Activated CD8-positive, alpha-beta memory T cell treated with anti-CD3 and anti-CD28 coated beads, Interleukin-2, amount 10 ng/mL, durations not matched to agents 7 days and 5 days (primary cell): ENCODE measurements around the gene COX15. TPM values are rescaled to one million over a fixed set of nuclear protein-coding genes. Genes with fewer than 3 reads are reported as not detected.

Experiments used
- ATAC-seq: fragments of 150-1000 bp; cut with Tn5 transposase; one replicate; pipeline ENCODE4 v1.10.0; 2021; ENCODE audit warnings: moderate library complexity
- CTCF ChIA-PET: fragments of 350-600 bp; sonication (Branson Sonifier 250); formaldehyde crosslinking; loops from one replicate; lab custom pipeline; 2021; ENCODE audit warnings: antibody characterized with exemption; lab: Charles Lee
- DNase-seq: peaks from one replicate; pipeline ENCODE4 v3.0.0-alpha.2; 2020
- H3K27ac Mint-ChIP-seq: one replicate; pipeline ENCODE4 v1.8.0; 2021; ENCODE audit warnings: mild to moderate bottlenecking, mixed read lengths
- H3K27me3 Mint-ChIP-seq: one replicate; pipeline ENCODE4 v1.8.0; 2021; ENCODE audit warnings: mixed read lengths
- H3K36me3 Mint-ChIP-seq: one replicate; pipeline ENCODE4 v1.8.0; 2021; ENCODE audit warnings: mild to moderate bottlenecking, mixed read lengths
- H3K4me1 Mint-ChIP-seq: one replicate; pipeline ENCODE4 v1.8.0; 2021; ENCODE audit warnings: mixed read lengths
- H3K4me3 Mint-ChIP-seq: one replicate; pipeline ENCODE4 v1.8.0; 2021; ENCODE audit warnings: mild to moderate bottlenecking, moderate library complexity, mixed read lengths
- H3K9me3 Mint-ChIP-seq: one replicate; pipeline ENCODE4 v1.8.0; 2022; ENCODE audit warnings: low read depth, mixed read lengths
- total RNA-seq, 2 experiments: library from RNA; stranded (reverse); gene quantifications; one replicate each; pipeline ENCODE4 v1.2.3, GENCODE V29; 2021

Gene COX15
- 10 to 100 TPM; 40.4 to 42.1 TPM for total RNA-seq

DNA sequence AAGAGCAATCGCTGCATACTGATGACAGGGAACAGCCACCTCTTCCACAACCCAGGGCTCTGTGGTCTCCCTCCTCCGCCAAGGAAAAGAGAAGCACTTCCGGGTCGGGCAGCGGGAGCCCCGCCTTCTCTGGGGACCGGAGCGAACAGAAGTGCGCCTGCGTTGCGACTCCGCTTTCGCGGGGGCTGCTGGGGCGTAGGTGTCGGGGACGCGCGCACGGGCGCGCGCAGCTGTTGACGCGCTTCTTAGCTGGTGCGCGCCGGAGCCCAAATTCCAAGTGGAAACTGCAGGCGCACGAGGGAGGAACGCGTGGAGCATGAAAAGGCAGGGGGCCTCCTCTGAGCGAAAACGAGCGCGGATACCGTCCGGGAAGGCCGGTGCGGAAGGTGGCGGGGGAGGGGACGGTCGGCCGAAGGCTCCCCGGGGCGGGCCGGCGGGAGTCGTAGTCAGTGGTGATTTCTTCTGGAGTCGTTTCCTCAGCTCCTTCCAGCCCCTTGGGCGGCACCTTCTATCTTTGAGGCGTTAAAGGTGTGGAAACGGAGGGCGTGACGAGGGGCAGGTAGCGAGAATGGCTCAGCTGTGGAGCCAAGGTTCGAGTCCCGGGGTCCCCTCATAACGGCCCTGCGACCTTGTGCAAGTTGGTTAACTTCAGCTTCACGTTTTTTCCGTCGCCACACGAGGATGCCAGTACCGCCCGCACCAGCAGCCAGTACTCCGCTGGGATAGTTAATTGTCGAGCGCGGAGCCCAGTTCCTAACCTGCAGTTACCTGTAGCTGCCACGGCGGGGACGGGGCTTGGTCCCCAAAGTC, at the start of gene COX15, which contains the start of gene CUTC:
COX15 (minus strand) TSS at position 95 of the 810 bp plus-strand sequence; CDS start at position 17, 78 bp downstream.
CUTC (plus strand) TSS at position 202 of the 810 bp plus-strand sequence; CDS start at position 317, 115 bp downstream.
- peak within 1 kb of the TSS; percentile 98 for H3K4me3 Mint-ChIP-seq
- no peaks in the 10 kb centered on the region for H3K27me3 Mint-ChIP-seq
- CTCF ChIA-PET = interaction anchor here (0.6 to 2.2 kb wide), 16 partner anchors 9 to 313 kb away, joined by 3 to 8 read pairs (median 4); partner anchors contain the start of gene DNMBP
- peaks cover 36% of the 10 kb centered on the region for H3K36me3 Mint-ChIP-seq
- no peaks in the 10 kb centered on the region for H3K9me3 Mint-ChIP-seq
- peak within 1 kb of the TSS; percentile 99 for H3K27ac Mint-ChIP-seq
- peak; percentile 95 for ATAC-seq
- peaks cover 26% of the 10 kb centered on the region for H3K4me1 Mint-ChIP-seq
- DNase-seq = peak; percentile 97

DNA sequence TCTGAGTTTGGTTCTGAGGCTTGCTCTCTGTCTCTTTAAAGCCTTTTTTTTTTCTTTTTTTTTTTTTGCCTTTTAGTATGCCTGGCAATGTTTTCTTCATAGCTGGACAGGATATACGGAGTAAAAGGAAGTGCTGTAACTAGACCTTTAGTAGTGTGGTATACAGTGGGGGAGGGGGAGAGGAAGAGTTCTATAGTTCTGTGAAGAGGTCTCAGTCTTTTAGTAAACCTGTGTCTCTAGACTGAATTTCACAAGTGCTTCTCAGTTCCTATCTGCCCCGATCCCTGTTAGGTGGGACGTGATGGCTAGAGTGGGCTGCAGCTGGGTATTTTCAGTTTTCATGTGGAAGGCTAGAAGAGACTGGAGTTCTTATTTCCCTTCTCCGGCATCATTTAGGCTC, 47.4 kb upstream of the COX15 start:
- peaks cover 11% of the 10 kb centered on the region for H3K4me1 Mint-ChIP-seq
- CTCF ChIA-PET = no interaction called here
- no peak overlapping the region for H3K27ac Mint-ChIP-seq
- H3K4me3 Mint-ChIP-seq = no peak overlapping the region
- no peaks in the 10 kb centered on the region for H3K36me3 Mint-ChIP-seq
- H3K27me3 Mint-ChIP-seq = peaks cover 3% of the 10 kb centered on the region
- ATAC-seq (peak; percentile 49), DNase-seq (no peak)
- H3K9me3 Mint-ChIP-seq = no peaks in the 10 kb centered on the region

DNA sequence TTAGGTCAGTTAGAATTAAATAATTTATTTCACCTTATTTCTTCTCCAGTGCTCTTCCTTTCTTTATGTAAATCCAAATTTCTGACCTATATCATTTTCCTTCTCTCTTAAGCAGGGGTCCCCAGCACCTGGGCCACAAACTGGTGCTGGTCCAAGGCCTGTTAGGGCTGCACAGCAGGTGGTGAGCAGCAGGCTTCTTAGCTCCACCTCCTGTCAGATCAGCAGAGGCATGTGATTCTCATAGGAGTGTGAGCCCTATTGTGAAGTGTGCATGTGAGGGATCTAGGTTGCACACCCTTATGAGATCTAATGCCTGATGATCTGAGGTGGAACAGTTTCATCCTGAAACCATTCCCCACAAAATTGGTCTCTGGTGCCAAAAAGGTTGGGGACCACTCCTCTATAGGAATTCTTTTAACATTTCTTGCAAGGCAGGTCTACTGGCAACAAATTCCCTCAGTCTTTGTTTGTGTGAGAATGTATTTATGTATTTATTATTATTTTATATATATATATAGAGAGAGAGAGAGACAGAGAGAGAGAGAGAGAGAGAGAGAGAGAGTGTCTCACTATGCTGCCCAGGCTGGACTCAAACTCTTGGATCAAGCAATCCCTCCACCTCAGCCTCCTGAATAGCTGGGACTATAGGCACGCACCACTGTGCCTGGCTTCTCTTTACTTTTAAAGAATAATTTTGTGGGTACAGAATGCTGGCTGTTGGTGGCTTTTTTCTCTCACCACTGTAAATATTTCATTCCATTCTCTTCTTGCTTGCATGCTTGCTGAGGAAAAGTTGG, 46.2 kb upstream of the COX15 start:
- Mint-ChIP-seq H3K36me3 (no peaks in the 10 kb centered on the region), H3K27ac (no peak overlapping the region), H3K27me3 (peaks cover 3% of the 10 kb centered on the region), H3K4me3 (no peak overlapping the region), H3K4me1 (peaks cover 11% of the 10 kb centered on the region), H3K9me3 (no peaks in the 10 kb centered on the region)
- DNase-seq (no peak), ATAC-seq (no peak)
- CTCF ChIA-PET = interaction anchor here (0.6 kb wide), 1 partner anchor 560 kb away, joined by 3 read pairs; no protein-coding TSS in a partner anchor

DNA sequence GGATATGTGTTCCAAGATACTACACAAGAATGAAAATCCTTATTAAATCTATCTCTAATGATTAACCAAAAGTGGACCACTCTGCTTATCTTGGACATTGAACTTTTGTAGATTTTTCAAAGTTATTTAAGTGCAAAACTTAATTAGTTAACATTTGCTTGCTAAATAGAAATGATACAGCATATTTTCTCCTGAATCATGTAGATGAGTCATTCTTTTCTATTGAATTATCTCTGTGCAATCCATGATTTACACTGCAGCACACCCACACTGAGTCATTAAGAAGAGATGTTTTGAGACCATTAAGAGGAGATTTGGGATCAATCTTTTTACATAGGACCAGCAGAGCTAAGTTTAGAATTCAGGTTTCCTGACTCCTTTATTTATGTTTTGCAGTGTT, 43.9 kb upstream of the COX15 start:
- CTCF ChIA-PET = no interaction called here
- ATAC-seq = no peak

DNA sequence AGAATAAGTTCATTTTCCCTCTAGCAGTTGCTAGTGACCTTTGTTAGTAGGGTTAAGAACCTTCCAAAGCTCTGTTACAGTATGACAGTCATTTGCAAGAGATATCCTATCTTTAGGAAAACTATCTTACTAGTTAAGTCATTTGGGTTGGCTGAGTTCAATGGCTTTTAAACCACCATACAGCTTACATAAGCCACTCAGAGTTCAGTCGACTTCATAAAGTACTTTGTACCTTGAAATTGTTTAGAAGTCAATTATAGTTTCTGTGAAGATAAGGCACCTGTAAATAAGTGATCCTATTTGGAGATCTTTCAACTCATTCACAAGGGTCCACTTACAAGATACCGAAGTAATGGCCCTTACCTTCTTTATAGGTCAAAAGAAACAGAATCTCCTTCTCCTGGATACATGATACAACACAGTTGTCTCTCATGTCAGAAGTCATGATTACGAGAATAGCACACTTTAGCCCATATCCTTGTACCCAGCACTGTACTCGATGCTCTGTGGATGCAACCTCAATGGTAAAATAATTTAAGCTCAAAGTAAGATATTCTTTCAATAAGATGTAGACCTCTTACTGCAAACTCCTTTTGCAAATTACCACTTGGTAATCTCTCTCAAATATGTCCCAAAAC, 38.6 kb upstream of the COX15 start:
- no peak for DNase-seq
- H3K27ac Mint-ChIP-seq = no peak overlapping the region
- H3K9me3 Mint-ChIP-seq = no peaks in the 10 kb centered on the region
- peaks cover 2% of the 10 kb centered on the region for H3K27me3 Mint-ChIP-seq
- no peak for ATAC-seq
- H3K36me3 Mint-ChIP-seq = no peaks in the 10 kb centered on the region
- H3K4me1 Mint-ChIP-seq = peaks cover 16% of the 10 kb centered on the region
- H3K4me3 Mint-ChIP-seq = no peak overlapping the region
- CTCF ChIA-PET = no interaction called here

More for the DNA sequence above, 43.9 kb upstream of the COX15 start:
- Mint-ChIP-seq H3K27me3 (peaks cover 3% of the 10 kb centered on the region), H3K36me3 (no peaks in the 10 kb centered on the region), H3K9me3 (no peaks in the 10 kb centered on the region), H3K27ac (no peak overlapping the region), H3K4me3 (no peak overlapping the region), H3K4me1 (peaks cover 11% of the 10 kb centered on the region)
- DNase-seq = no peak

DNA sequence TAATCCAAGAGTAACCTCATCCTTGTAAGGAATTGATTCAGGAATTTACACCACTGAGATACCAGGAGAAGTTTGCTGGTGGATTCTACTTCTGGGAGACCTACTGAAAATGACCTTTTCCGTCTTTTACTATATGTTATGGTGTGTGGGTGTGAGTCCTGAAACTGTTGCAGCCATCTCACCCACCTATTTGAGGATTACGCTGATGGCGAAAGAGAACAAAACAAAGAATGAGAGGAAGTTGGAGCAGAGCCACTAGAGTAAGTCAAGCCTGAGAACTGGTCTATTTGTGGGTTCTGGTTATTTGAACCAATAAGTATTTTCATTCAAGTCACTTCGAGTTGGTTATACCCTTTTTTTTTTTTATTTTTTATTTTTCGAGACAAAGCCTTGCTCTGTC, 37.8 kb upstream of the COX15 start:
- no peak overlapping the region for H3K27ac Mint-ChIP-seq
- DNase-seq = no peak
- no peaks in the 10 kb centered on the region for H3K36me3 Mint-ChIP-seq
- CTCF ChIA-PET = no interaction called here
- no peak overlapping the region for H3K4me3 Mint-ChIP-seq
- no peaks in the 10 kb centered on the region for H3K9me3 Mint-ChIP-seq
- ATAC-seq = no peak
- H3K27me3 Mint-ChIP-seq = peaks cover 2% of the 10 kb centered on the region
- peaks cover 19% of the 10 kb centered on the region for H3K4me1 Mint-ChIP-seq

DNA sequence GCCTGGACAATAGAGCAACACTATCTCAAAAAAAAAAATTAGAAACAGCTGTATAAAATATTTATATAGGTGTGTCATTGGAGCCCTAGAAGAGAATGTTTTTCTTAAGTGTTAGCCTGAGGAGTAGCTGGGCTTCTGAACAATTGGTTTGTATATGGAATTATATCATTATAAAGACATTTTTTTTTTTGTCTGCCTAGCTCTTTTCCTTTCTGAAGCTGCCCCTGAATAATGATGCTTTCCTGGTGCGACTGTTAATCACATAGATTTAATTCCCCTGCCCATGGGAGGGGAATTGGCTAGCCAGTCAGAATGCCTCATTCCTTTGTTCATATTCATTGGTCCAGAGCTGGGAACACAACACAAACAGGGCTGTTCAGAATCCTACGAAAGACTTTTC, 36.6 kb upstream of the COX15 start:
- H3K36me3 Mint-ChIP-seq = peaks cover 7% of the 10 kb centered on the region
- H3K27ac Mint-ChIP-seq = no peak overlapping the region
- H3K27me3 Mint-ChIP-seq = peaks cover 2% of the 10 kb centered on the region
- peaks cover 22% of the 10 kb centered on the region for H3K4me1 Mint-ChIP-seq
- ATAC-seq (no peak), DNase-seq (no peak)
- CTCF ChIA-PET = interaction anchor here (0.9 to 1.3 kb wide), 2 partner anchors 37 to 78 kb away, joined by 4 read pairs; partner anchors contain the start of genes COX15 and CUTC
- H3K9me3 Mint-ChIP-seq = no peaks in the 10 kb centered on the region
- H3K4me3 Mint-ChIP-seq = no peak overlapping the region

DNA sequence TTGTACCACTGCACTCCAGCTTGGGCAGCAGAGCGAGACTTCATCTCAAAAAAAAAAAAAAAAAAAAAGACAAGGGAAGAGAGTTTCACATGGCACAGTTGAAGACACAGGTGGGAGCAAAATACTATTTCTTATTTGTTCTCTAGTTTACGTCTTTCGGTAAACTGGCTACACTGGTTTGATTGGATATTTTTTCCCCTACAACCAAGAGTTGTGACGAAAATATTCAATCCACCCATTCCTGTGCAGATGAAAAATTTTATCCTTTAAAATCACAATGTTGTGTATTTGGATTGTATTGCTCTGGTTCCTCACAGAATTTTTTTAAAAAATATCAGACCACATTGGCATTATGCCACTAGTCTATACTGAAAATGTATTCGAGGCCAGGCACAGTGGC, 36.0 kb upstream of the COX15 start:
- Mint-ChIP-seq H3K4me1 (peaks cover 22% of the 10 kb centered on the region), H3K9me3 (peaks cover 1% of the 10 kb centered on the region), H3K27me3 (peaks cover 2% of the 10 kb centered on the region), H3K4me3 (no peak overlapping the region), H3K27ac (no peak overlapping the region), H3K36me3 (peaks cover 9% of the 10 kb centered on the region)
- DNase-seq (no peak), ATAC-seq (no peak)
- CTCF ChIA-PET = interaction anchor here (0.7 to 0.9 kb wide), 2 partner anchors 36 to 343 kb away, joined by 3 to 4 read pairs; partner anchors contain the start of genes COX15 and CUTC

DNA sequence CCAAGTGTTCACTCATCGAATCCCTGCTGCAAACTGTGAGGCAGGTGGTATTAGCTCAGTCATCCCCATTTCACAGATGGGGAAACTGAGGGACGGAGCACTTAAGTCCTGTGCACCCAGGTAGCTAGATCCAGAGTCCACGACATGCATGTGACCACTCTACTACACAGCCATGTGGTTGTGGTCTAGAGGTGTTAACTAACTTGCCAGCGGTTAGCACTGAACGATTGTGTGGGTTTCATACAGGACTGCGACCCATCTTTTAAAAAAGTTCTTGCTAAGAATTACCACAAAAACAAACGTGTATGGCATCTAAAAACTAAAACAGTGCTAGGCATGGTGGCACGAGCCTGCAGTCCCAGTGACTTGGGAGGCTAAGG, 34.4 kb upstream of the COX15 start:
- peaks cover 2% of the 10 kb centered on the region for H3K27me3 Mint-ChIP-seq
- no peak overlapping the region for H3K27ac Mint-ChIP-seq
- no peak overlapping the region for H3K4me3 Mint-ChIP-seq
- peak; percentile 68 for ATAC-seq
- H3K9me3 Mint-ChIP-seq = peaks cover 6% of the 10 kb centered on the region
- peaks cover 18% of the 10 kb centered on the region for H3K36me3 Mint-ChIP-seq
- H3K4me1 Mint-ChIP-seq = peaks cover 22% of the 10 kb centered on the region
- CTCF ChIA-PET = no interaction called here
- DNase-seq = peak; percentile 78

DNA sequence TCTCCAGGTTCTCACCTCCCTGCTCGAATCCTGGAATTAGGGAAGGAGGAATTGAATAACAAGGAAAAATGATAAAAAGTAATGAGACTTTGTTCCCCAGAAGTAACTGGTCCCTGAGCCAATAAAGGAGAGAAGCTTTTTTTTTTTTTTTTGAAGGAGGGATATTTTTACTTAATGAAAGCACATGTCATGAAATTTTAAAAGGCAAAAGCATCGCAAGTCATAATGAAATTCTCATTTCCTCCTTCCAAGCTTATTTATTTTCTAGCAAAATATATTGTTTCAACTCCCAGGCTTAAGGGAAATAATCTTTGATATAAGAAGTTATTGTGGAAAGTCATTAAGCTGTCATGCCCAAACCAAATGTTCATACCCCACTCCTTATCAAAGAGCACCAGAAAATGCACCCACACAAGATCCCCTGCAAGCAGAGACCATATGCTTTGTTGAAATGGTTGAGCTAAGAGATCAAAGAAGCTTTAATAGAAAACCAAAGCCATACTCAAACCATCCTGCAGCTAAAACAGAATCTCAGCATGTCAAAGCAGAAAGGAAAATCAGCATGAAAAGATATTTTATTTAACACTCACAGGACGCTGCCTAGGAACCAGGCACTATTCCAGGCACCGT, 33.9 kb upstream of the COX15 start:
- CTCF ChIA-PET = interaction anchor here (0.6 kb wide), 1 partner anchor 138 kb away, joined by 3 read pairs; no protein-coding TSS in a partner anchor
- DNase-seq = no peak
- peaks cover 22% of the 10 kb centered on the region for H3K36me3 Mint-ChIP-seq

DNA sequence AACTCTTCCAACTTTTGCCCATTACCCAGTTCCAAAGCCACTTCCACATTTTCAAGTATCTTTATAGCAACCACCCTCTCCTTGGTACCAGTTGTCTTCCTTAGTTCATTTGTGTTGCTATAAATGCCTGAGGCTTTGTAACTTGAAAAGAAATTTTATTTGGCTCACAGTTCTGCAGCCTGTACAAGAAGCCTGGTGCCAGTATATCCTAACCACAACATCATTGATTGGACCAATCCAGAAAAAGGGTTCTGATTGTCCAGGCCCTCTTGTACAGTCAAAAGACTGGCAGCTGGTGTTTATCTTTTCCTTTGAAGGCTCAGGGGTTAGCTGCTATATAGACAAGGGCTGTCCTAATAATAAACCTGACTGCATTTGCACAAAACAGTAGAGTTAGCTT, 29.4 kb upstream of the COX15 start:
- DNase-seq = no peak
- no peak overlapping the region for H3K27ac Mint-ChIP-seq
- H3K4me3 Mint-ChIP-seq = no peak overlapping the region
- no peaks in the 10 kb centered on the region for H3K27me3 Mint-ChIP-seq
- H3K36me3 Mint-ChIP-seq = peaks cover 53% of the 10 kb centered on the region
- peaks cover 14% of the 10 kb centered on the region for H3K4me1 Mint-ChIP-seq
- H3K9me3 Mint-ChIP-seq = peaks cover 6% of the 10 kb centered on the region
- CTCF ChIA-PET = no interaction called here
- ATAC-seq = no peak

More for the DNA sequence above, 33.9 kb upstream of the COX15 start:
- ATAC-seq = no peak
- Mint-ChIP-seq H3K9me3 (peaks cover 6% of the 10 kb centered on the region), H3K4me3 (no peak overlapping the region), H3K27me3 (peaks cover 2% of the 10 kb centered on the region), H3K4me1 (peaks cover 22% of the 10 kb centered on the region), H3K27ac (peak overlapping the region; percentile 24)

DNA sequence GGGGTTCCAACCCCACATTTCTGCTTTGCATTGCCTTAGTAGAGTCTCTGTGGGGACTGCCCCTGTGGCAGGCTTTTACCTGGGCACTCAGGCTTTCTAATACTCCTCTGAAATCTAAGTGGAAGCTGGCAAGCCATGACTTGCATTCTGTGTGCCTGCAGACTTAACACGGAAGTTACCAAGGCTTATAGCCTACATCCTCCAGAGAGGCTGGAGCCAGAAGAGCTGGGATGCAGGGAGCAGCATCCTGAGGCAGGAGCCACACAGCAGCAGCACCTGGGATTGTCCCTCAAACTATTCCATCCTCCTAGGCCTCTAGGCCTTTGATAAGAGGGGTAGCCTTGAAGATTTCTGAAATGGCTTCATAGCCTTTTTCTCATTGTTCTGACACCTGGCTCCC, 28.4 kb upstream of the COX15 start:
- peaks cover 62% of the 10 kb centered on the region for H3K36me3 Mint-ChIP-seq
- H3K27ac Mint-ChIP-seq = no peak overlapping the region
- no peaks in the 10 kb centered on the region for H3K27me3 Mint-ChIP-seq
- H3K4me1 Mint-ChIP-seq = peaks cover 4% of the 10 kb centered on the region
- ATAC-seq (no peak), DNase-seq (no peak)
- H3K9me3 Mint-ChIP-seq = peaks cover 6% of the 10 kb centered on the region
- CTCF ChIA-PET = no interaction called here
- no peak overlapping the region for H3K4me3 Mint-ChIP-seq
